HAP-1 (cell line): ENCODE measurements around the gene ATXN7L2.
A peak's percentile ranks its signal among the peaks of the same experiment; 100 is the strongest.

ENCODE experiments used
- DNase-seq, 2 experiments: peaks; one replicate each; pipeline ENCODE4 v3.0.0-alpha.2; 2016 to 2020; ENCODE audit warnings: low spot score in 2 of 2
- H3K27me3 ChIP-seq: fragments of 250-450 bp; sonication (Bioruptor Pico); 2 replicates; pipeline ENCODE4 v1.5.1; 2020; ENCODE audit warnings: low read depth, mild to moderate bottlenecking, moderate library complexity
- H3K36me3 ChIP-seq: fragments of 250-450 bp; sonication (Bioruptor Pico); replicated peaks from 2 replicates; pipeline ENCODE4 v1.5.1; 2020; ENCODE audit warnings: mild to moderate bottlenecking
- H3K4me1 ChIP-seq: fragments of 250-450 bp; sonication (Bioruptor Pico); 2 replicates; pipeline ENCODE4 v1.5.1; 2020; ENCODE audit warnings: mild to moderate bottlenecking
- H3K4me3 ChIP-seq: fragments of 250-450 bp; sonication (Bioruptor Pico); 2 replicates; pipeline ENCODE4 v1.5.1; 2020; ENCODE audit warnings: mild to moderate bottlenecking, moderate library complexity
- H3K9me3 ChIP-seq: fragments of 250-450 bp; sonication (Bioruptor Pico); 2 replicates; pipeline ENCODE4 v1.5.1; 2020; ENCODE audit warnings: mild to moderate bottlenecking, moderate library complexity
- in situ Hi-C: fragments of 300-500 bp; cut with MboI; formaldehyde crosslinking; loops from 3 replicates; pipeline ENCODE4 v1.14.3; 2020; ENCODE audit warnings: low sequenced_read_pairs, inconsistent platforms, mixed read lengths

Gene ATXN7L2

DNA sequence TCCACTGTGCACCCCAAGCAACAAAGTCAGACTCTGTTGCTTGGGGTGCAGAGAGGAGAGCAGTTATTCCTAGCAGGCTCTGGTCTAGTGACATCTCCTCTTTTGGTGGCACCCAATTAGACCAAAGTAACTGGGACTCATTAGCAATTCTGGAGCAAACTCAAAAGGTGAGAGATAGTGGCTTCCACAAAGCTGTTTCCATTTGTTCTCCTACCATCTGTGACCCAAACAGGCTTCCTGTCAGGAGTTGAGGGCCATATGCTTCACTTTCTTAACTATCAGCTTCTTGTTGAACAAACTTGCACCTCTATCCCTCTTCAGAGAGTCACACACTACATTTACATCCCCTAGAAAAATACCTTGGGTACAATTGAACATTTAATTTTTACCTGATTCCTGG is 1.5 kb upstream of the ATXN7L2 start:
- in situ Hi-C loops = no loop called here
- no peak for DNase-seq
- peaks cover 10% of the 10 kb centered on the region for H3K4me1 ChIP-seq

DNA sequence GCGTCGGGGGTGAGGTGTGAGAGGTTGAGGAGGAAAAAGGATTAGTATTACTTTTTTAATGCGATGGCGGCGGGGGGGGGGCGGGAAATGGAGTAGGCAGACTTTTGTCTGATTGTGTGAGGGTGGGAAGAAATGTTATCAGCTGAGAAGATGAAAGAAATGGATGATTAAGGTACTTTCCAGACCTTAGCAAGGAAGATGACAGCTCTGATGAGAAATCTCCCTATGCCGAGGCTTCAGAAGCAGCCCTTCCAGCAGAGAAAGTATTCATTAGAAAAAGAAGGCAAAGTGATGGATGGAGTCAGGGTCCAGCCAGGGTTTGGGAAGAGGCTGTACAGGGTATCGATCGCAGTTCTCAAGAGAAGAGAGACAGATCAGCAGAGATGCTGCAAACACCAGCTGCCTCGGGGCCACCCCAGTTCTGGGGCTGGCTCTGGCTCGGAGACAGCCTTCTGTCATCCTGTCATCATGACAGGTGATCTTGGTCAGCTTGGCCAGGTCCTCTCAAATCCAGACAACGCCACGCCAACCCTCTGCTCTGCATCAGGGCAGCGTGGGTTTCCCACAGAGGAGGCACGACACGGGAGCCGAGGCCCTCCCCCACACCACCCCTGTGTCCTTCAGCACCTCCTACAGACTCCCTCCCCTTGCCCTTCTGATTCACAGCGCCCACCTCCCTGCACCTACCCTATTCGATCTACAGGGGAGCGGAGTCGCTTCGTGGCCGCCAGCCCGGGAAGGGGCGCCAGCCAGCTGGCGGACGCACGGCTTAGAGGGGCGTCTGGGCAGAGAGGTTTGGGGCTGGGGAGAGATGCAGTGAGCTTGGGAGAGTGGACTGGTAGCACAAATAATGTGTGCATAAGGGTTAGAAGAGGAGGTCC is 674 bp upstream of the ATXN7L2 start:
- Histone ChIP-seq H3K36me3 (no peaks in the 10 kb centered on the region), H3K4me3 (peak overlapping the region; percentile 46), H3K27me3 (no peaks in the 10 kb centered on the region), H3K9me3 (no peaks in the 10 kb centered on the region), H3K4me1 (peaks cover 10% of the 10 kb centered on the region)
- DNase-seq = peak; percentile 34 to 69
- in situ Hi-C loops = no loop called here

More for the DNA sequence above, 1.5 kb upstream of the ATXN7L2 start:
- no peaks in the 10 kb centered on the region for H3K27me3 ChIP-seq
- no peaks in the 10 kb centered on the region for H3K36me3 ChIP-seq
- H3K9me3 ChIP-seq = no peaks in the 10 kb centered on the region
- H3K4me3 ChIP-seq = no peak overlapping the region

DNA sequence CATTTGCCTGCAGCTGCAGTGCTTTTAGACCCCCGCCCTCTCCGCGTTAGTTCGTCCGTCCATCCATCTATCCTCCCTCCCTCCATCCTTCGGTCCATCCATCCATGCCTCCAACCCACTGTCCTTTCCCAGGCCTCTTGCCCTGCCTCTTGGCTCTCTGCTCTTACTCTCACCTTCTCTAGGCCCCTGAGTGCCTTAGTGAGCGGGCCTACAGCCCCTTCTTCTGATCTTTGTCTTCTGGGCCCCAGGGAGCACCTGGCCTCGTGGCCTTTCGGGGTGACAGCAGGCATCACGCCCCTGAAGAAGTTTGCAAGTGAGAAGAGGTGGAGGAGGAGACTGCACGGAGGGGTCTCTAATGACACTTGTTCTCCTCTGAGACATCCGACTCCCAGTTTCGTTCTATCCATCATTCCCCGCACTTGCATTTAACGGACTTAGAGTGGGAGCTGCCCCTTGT is 842 bp downstream of the ATXN7L2 start:
- DNase-seq = peak in 1 of 2 experiments; percentile 27

DNA sequence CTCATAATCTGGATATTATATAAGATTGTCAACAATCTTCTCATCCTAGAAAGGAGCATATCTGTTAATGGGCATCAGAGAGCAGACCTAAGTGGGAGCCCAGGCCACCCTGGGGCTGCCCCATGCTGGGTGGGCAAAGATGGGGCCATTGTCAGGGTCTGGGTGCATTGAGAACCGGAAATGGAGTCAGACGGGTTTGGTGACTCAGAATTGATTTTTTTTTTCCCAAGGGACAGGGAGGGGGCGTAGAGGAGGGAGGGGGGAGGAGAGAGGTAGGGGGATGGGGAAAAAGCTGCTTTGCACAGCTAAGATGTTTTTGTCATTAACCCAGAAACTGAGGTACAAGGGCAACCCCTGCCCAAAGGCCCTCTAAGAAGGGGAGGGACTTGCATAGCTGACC is 1.3 kb downstream of the ATXN7L2 start:
- DNase-seq = no peak
- Histone ChIP-seq H3K4me1 (peaks cover 10% of the 10 kb centered on the region), H3K4me3 (peak overlapping the region; percentile 99), H3K27me3 (no peaks in the 10 kb centered on the region), H3K36me3 (no peaks in the 10 kb centered on the region; the same call in 1 of the 2 replicates), H3K9me3 (no peaks in the 10 kb centered on the region)
- in situ Hi-C loops = no loop called here

More for the DNA sequence above, 842 bp downstream of the ATXN7L2 start:
- no peaks in the 10 kb centered on the region; the same call in 1 of the 2 replicates for H3K36me3 ChIP-seq
- peak overlapping the region; percentile 99 for H3K4me3 ChIP-seq
- in situ Hi-C loops = no loop called here
- no peaks in the 10 kb centered on the region for H3K27me3 ChIP-seq
- peaks cover 10% of the 10 kb centered on the region for H3K4me1 ChIP-seq
- no peaks in the 10 kb centered on the region for H3K9me3 ChIP-seq

DNA sequence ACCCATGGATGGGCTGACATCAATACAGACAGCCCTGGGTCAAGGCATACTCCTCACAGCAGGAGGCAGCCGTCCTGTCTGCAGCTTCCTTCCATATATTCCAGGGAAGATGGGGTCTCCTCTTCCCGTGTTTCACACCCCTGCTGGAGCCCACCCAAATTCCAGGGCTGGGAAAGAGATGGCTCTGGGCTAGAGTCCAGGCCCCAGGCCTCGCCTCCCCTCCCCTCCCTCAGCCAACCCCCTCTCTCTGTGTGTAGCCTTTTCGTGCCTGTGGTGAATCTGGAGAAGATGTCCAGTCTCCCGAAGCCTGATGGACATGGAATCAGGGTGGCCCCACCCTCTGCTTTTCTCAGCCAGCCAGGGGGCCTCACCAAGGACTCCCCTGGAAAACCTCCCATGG is 3.6 kb downstream of the ATXN7L2 start:
- H3K4me3 ChIP-seq = no peak overlapping the region
- no peaks in the 10 kb centered on the region; the same call in 1 of the 2 replicates for H3K36me3 ChIP-seq
- in situ Hi-C loops = no loop called here
- no peak for DNase-seq
- no peaks in the 10 kb centered on the region for H3K27me3 ChIP-seq
- peaks cover 10% of the 10 kb centered on the region for H3K4me1 ChIP-seq
- H3K9me3 ChIP-seq = no peaks in the 10 kb centered on the region

DNA sequence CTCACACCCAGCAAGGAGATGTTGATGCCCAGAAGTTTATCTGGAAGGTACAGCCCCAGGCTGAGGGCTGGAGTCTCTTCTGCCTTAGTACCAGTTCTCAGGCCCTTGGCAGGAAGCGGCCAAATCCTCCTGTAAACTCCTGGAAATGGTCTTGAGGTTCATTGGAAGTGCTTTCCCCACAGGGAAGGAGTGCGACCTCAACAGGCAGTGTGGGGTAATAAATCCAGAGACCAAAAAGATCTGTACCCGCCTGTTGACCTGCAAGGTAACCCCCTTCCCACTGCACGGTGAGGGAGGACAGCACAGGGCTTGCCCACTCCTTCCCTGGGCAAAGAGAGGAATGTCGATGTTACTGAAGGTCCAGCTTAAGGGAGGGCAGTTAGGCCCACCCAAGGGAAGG is 4.5 kb downstream of the ATXN7L2 start:
- Histone ChIP-seq H3K36me3 (no peaks in the 10 kb centered on the region; the same call in 1 of the 2 replicates), H3K27me3 (no peaks in the 10 kb centered on the region), H3K9me3 (no peaks in the 10 kb centered on the region), H3K4me3 (no peak overlapping the region), H3K4me1 (peaks cover 6% of the 10 kb centered on the region)
- in situ Hi-C loops = no loop called here
- DNase-seq = no peak

DNA sequence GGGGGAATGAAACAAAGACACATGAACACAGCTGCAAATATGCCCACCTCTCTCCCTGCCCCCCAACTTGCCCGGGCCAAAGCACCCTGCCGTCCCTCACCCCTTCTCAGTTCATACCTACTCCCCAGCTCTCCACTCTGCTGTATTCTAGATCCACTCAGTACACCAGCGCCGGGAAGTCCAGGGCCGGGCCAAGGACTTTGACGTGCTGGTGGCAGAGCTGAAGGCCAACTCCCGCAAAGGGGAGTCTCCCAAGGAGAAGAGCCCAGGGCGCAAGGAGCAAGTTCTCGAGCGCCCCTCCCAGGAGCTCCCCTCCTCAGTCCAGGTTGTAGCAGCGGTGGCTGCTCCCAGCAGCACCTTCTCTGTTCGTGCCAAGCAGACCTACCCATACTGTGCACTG is 5.0 kb downstream of the ATXN7L2 start:
- H3K36me3 ChIP-seq = no peaks in the 10 kb centered on the region; the same call in 1 of the 2 replicates
- no peaks in the 10 kb centered on the region for H3K9me3 ChIP-seq
- H3K4me1 ChIP-seq = peaks cover 8% of the 10 kb centered on the region
- in situ Hi-C loops = no loop called here
- no peak for DNase-seq
- no peaks in the 10 kb centered on the region for H3K27me3 ChIP-seq
- no peak overlapping the region for H3K4me3 ChIP-seq

DNA sequence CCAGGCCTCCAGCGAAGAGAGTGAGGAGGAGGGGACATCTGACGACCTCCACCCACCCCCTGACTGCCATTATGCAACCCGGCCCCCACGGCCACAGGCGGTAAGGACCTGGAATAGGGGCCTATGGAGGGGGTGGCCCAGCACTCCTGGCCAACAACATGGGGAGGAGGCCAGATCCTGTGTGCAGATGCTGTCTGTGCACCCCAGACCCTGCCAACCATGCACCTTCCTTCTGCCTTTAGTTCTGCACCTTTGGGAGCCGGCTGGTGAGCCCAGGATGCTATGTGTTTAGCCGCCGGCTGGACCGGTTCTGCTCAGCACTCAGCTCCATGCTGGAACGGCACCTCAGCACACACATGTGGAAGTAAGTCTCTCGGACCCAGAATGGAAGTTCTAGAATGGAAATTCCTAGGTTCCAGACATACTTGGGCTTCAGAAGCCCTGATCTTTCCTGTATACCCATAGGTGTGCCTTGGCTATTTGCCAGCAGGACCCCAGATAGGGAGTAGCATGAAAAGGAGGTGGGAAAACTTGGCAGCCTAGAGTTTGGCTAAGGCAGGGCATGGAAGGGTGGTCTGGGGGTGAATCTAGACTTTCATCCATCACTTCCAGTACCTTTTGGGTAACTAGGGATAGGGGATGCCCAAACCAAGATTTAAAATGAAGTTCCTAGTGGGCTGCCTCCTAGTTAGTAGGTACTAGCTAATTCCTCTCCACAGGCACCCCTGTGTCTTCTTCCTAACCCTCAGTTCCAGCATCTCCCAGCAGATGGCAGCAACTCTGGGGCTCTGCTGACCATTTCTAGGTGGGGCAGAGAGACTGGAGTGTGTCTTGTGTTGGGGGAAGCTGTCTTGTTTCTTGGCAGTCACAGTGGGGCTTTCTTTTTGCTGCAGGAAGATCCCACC is 6.6 kb downstream of the ATXN7L2 start:
- no peaks in the 10 kb centered on the region for H3K27me3 ChIP-seq
- no peaks in the 10 kb centered on the region for H3K9me3 ChIP-seq
- no peak overlapping the region for H3K4me3 ChIP-seq
- in situ Hi-C loops = no loop called here
- peaks cover 7% of the 10 kb centered on the region; the same call in 1 of the 2 replicates for H3K4me1 ChIP-seq
- no peaks in the 10 kb centered on the region; the same call in 1 of the 2 replicates for H3K36me3 ChIP-seq
- peak; percentile 40 to 83 for DNase-seq

DNA sequence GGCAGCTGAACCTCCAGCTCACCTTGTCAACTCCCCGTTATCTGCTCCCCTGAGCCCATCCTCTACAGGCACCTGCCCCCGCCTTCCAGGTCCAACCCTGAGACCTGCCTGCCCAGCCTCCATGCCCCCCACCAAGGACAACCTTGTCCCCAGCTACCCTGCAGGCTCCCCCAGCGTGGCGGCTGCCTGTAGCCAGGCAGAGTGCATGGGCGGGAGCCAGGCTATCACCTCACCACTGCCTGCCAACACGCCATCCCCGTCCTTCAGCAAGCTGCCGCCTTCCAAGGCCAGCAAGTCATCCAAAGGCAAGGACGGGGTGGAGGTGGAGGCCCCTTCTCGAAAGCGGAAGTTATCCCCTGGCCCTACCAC is 7.2 kb downstream of the ATXN7L2 start:
- in situ Hi-C loops = no loop called here
- H3K9me3 ChIP-seq = no peaks in the 10 kb centered on the region
- H3K36me3 ChIP-seq = no peaks in the 10 kb centered on the region; the same call in 1 of the 2 replicates

DNA sequence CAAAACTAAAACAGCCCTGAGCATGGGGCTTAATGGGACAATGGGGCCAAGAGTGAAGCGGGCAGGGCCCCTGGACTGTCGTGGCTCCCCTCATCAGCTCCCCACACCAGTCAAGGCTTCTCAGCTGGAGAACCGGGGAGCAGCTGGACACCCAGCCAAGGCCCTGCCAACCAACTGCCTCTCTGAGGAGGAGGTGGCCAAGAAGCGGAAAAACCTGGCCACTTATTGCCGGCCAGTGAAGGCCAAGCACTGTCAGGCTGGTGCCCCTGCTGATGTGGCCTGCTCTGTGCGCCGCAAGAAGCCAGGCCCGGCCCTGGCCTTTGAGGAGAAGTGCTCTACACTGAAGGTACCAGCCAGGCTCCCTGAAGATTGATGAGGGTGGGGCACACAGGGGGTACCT is 7.7 kb downstream of the ATXN7L2 start:
- Histone ChIP-seq H3K9me3 (no peaks in the 10 kb centered on the region), H3K4me3 (no peak overlapping the region), H3K36me3 (peaks cover 4% of the 10 kb centered on the region; the same call in 1 of the 2 replicates), H3K27me3 (no peaks in the 10 kb centered on the region), H3K4me1 (peaks cover 7% of the 10 kb centered on the region; the same call in 1 of the 2 replicates)
- in situ Hi-C loops = no loop called here
- DNase-seq = no peak

More for the DNA sequence above, 7.2 kb downstream of the ATXN7L2 start:
- Histone ChIP-seq H3K4me1 (peaks cover 7% of the 10 kb centered on the region; the same call in 1 of the 2 replicates), H3K27me3 (no peaks in the 10 kb centered on the region), H3K4me3 (no peak overlapping the region)
- no peak for DNase-seq

DNA sequence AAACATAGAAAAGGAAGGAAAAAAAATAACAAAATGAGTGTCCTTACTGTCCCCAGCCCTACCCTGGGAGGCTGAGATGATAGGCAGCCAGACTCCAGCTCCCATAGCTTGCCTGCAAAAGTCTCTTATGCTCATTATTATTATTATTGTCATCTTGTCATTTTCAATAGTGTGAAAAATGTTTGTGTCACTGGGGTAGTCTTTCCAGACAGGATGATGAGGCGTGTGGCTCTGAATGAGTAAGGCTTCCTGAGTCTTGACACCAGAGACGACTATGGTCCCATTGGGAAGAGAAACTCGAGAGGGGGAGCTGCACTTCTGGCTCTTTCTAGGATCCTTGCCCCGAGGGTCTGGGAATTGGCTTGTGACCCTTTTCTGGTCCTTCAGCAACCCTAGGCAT is 9.1 kb downstream of the ATXN7L2 start:
- in situ Hi-C loops = no loop called here
- Histone ChIP-seq H3K36me3 (peaks cover 5% of the 10 kb centered on the region; the same call in 1 of the 2 replicates), H3K27me3 (no peaks in the 10 kb centered on the region), H3K4me3 (no peak overlapping the region), H3K4me1 (peaks cover 7% of the 10 kb centered on the region; the same call in 1 of the 2 replicates), H3K9me3 (no peaks in the 10 kb centered on the region)
- no peak for DNase-seq

DNA sequence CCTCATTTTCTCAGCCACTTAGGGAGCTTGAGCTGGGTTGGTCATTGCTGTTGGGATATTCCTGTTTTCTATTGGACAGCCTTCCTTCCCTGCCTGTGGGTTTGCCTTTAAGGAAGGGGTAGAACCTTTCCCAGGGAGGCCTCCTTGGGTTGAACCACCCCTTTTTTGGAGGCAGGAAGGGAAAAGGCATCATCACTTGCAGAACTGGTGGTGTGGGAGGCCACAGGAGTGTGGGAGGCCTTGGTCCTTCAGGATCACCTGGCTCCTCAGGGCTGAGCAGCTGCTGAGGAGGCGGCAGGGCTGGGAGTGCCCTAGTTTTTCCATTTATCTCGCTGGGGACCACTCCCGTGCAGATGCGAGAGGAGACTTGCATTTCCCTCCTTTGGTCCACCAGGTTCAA is 9.5 kb downstream of the ATXN7L2 start:
- H3K36me3 ChIP-seq = peaks cover 7% of the 10 kb centered on the region; the same call in 1 of the 2 replicates
- no peaks in the 10 kb centered on the region for H3K9me3 ChIP-seq
- peaks cover 7% of the 10 kb centered on the region; the same call in 1 of the 2 replicates for H3K4me1 ChIP-seq
- in situ Hi-C loops = no loop called here
- no peak overlapping the region for H3K4me3 ChIP-seq
- no peak for DNase-seq
- H3K27me3 ChIP-seq = no peaks in the 10 kb centered on the region

DNA sequence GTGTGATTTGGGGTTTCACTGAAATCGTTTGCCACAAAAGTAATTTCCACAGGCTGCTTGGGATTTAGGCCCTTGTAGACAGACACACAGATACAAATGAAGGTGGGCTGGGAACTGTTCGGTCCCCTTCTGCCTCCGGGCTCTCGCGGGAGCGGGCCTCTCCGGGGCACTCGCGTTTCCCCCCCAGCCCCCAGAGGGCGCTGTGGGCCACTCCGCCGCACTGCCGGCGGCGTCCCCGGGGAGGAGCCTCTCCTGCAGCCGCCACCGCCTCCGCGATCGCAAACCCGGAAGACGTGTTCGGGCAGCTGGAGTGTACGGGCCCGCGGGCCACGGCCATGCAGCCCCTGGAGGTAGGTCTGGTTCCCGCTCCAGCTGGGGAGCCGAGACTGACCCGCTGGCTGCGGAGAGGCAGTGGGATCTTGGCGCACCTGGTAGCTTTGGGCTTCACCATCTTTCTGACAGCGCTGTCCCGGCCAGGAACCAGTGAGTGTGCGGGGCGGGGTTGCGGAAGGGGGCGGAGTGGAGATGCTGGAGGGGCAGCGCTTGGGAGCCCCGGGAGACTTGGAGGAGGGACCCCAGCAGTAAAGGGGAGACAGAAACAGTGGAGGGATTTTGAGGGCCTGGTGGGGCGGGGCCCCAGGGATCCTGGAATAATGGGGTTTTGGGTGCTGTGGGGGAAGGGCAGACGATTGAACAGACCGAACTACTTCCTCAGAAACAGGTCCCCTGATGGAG is 10.3 kb downstream of the ATXN7L2 start, which contains the start of gene CYB561D1:
TSS of gene CYB561D1 (plus strand) at position 290 of the 735 bp plus-strand sequence. CDS start at position 336, 46 bp downstream.
- peak; percentile 84 to 93 for DNase-seq
- Histone ChIP-seq H3K36me3 (peaks cover 7% of the 10 kb centered on the region; the same call in 1 of the 2 replicates), H3K4me1 (peaks cover 7% of the 10 kb centered on the region; the same call in 1 of the 2 replicates), H3K27me3 (no peaks in the 10 kb centered on the region), H3K9me3 (no peaks in the 10 kb centered on the region), H3K4me3 (peak within 1 kb of the TSS; percentile 99)
- in situ Hi-C loops = no loop called here
